Endothelial cell of umbilical vein (primary cell): ENCODE results near the gene TSPAN18. TPM values are rescaled to one million over a fixed set of nuclear protein-coding genes. Genes with fewer than 3 reads are reported as not detected.

ENCODE experiments used
- BruUV-seq: library from RNA; stranded (reverse); fragments of 400-500 nt; replicated peaks from 2 replicates; lab custom pipeline; 2021; lab: Mats Ljungman, UMichigan
- CTCF ChIA-PET: fragments of 300-600, 350-600 bp; sonication (Branson Sonifier 250); formaldehyde crosslinking; loops from one replicate; lab custom pipeline; 2021; ENCODE audit warnings: antibody characterized with exemption, inconsistent platforms; lab: Charles Lee
- POLR2A ChIA-PET: fragments of 300-600, 350-600 bp; sonication (Branson Sonifier 250); formaldehyde crosslinking; loops from one replicate; lab custom pipeline; 2021; ENCODE audit warnings: antibody characterized with exemption, inconsistent platforms; lab: Charles Lee
- DNase-seq: peaks from one replicate; pipeline ENCODE4 v3.0.0-alpha.2; 2011; ENCODE audit warnings: low read depth, low spot score
- FAIRE-seq: peaks from 2 replicates; lab custom pipeline; 2011; peaks lifted over from hg19 to GRCh38; lab: Jason Lieb, UNC
- H2AFZ ChIP-seq: 2 replicates; pipeline ENCODE4 v1.6.0; 2012; ENCODE audit warnings: low read depth, low read length, control low read depth, inconsistent platforms
- H3K27ac ChIP-seq: 2 replicates; pipeline ENCODE4 v1.5.1; 2011; ENCODE audit warnings: low read depth, mild to moderate bottlenecking, control low read depth, low read length, moderate library complexity; ENCODE audit not compliant: insufficient read depth
- H3K27me3 ChIP-seq, 2 experiments: 2 replicates each; pipeline versions ENCODE4 v1.6.0 to v1.6.1; 2011; ENCODE audit warnings: low read length in 2 of 2, mixed read lengths in 1 of 2; ENCODE audit not compliant: control insufficient read depth in 2 of 2, insufficient read depth in 2 of 2
- H3K36me3 ChIP-seq, 2 experiments: 2 replicates in 1 of 2; 3 replicates in 1 of 2; pipeline ENCODE4 v1.5.1; 2011; ENCODE audit warnings: low read length in 2 of 2, mild to moderate bottlenecking in 1 of 2, moderate library complexity in 1 of 2; ENCODE audit not compliant: control insufficient read depth in 2 of 2, insufficient read depth in 2 of 2; ENCODE audit errors: extremely low read depth in 1 of 2
- H3K4me1 ChIP-seq: 3 replicates; pipeline ENCODE4 v1.5.1; 2011; ENCODE audit warnings: mild to moderate bottlenecking, low read length; ENCODE audit not compliant: control insufficient read depth, insufficient read depth; ENCODE audit errors: extremely low read depth
- H3K4me2 ChIP-seq: 2 replicates; pipeline ENCODE4 v1.6.1; 2011; ENCODE audit warnings: low read length, control low read depth, mixed read lengths; ENCODE audit not compliant: insufficient read depth
- H3K4me3 ChIP-seq, 3 experiments: fragments of 200-600 bp in 1 of 3; sonication (generic), shearing (Covaris generic) in 1 of 3; replicated peaks in 1 of 3; 2 replicates each; pipeline ENCODE4 v1.5.1; 2011 to 2016; ENCODE audit warnings: control low read depth in 3 of 3, low read length in 3 of 3, mild to moderate bottlenecking in 2 of 3, inconsistent platforms in 1 of 3, low read depth in 1 of 3, moderate library complexity in 1 of 3; ENCODE audit not compliant: insufficient read depth in 1 of 3
- H3K79me2 ChIP-seq: 2 replicates; pipeline ENCODE4 v1.6.0; 2012; ENCODE audit warnings: low read length, inconsistent platforms; ENCODE audit not compliant: control insufficient read depth, insufficient read depth
- H3K9ac ChIP-seq: replicated peaks from 2 replicates; pipeline ENCODE3; 2011; ENCODE audit warnings: low read length, control low read depth; ENCODE audit not compliant: insufficient read depth; ENCODE audit errors: extremely low read depth
- H3K9me1 ChIP-seq: replicated peaks from 3 replicates; pipeline ENCODE4 v1.6.0; 2011; ENCODE audit warnings: mild to moderate bottlenecking, low read length; ENCODE audit not compliant: control insufficient read depth, insufficient read depth; ENCODE audit errors: extremely low read depth
- H3K9me3 ChIP-seq: replicated peaks from 2 replicates; pipeline ENCODE4 v1.5.1; 2012; ENCODE audit warnings: low read length, inconsistent platforms; ENCODE audit not compliant: control insufficient read depth, insufficient read depth
- H4K20me1 ChIP-seq: replicated peaks from 2 replicates; pipeline ENCODE3; 2011; ENCODE audit warnings: mild to moderate bottlenecking, low read length; ENCODE audit not compliant: control insufficient read depth, insufficient read depth; ENCODE audit errors: extremely low read depth
- CTCF ChIP-seq, 2 donors: IDR thresholded peaks; 1 replicate in 1 of 2; 2 replicates in 1 of 2; pipeline ENCODE4 v1.5.1; 2011; ENCODE audit warnings: low read length in 2 of 2, mild to moderate bottlenecking in 2 of 2, moderate library complexity in 2 of 2, control low read depth in 1 of 2, inconsistent platforms in 1 of 2, low read depth in 1 of 2; ENCODE audit not compliant: insufficient read depth in 1 of 2; ENCODE audit errors: extremely low read depth in 1 of 2
- EZH2 ChIP-seq: IDR thresholded peaks from 2 replicates; pipeline ENCODE4 v1.6.1; 2012; ENCODE audit warnings: borderline replicate concordance, low read depth, mild to moderate bottlenecking, moderate library complexity, low read length, inconsistent platforms; ENCODE audit not compliant: severe bottlenecking
- FOS ChIP-seq: IDR thresholded peaks from 2 replicates; pipeline ENCODE4 v1.6.1; 2011; ENCODE audit warnings: mild to moderate bottlenecking, low read length, moderate library complexity, borderline replicate concordance; ENCODE audit not compliant: insufficient read depth
- GATA2 ChIP-seq: IDR thresholded peaks from 2 replicates; pipeline ENCODE4 v1.7.0; 2011; ENCODE audit warnings: low read depth, mild to moderate bottlenecking, moderate library complexity, mixed read lengths, low read length; ENCODE audit not compliant: insufficient read length, insufficient read depth
- JUN ChIP-seq: IDR thresholded peaks from 2 replicates; pipeline ENCODE4 v1.6.1; 2011; ENCODE audit warnings: borderline replicate concordance, low read depth; ENCODE audit not compliant: insufficient read length, insufficient read depth
- MAX ChIP-seq: IDR thresholded peaks from 2 replicates; pipeline ENCODE4 v1.6.1; 2011; ENCODE audit not compliant: insufficient read depth, insufficient read length
- MYC ChIP-seq: IDR thresholded peaks from one replicate; pipeline ENCODE4 v1.6.1; 2011; ENCODE audit warnings: mild to moderate bottlenecking, low read depth, low read length
- POLR2A ChIP-seq: IDR thresholded peaks from 2 replicates; pipeline ENCODE4 v1.6.1; 2012; ENCODE audit warnings: low read depth, mild to moderate bottlenecking, control low read depth, low read length
- POLR2AphosphoS5 ChIP-seq: IDR thresholded peaks from 2 replicates; pipeline ENCODE4 v1.6.1; 2012; ENCODE audit warnings: low read depth, mild to moderate bottlenecking, control low read depth, low read length, moderate library complexity; ENCODE audit not compliant: insufficient read depth
- dilution Hi-C: fragments of 300-500 bp; cut with MboI; formaldehyde crosslinking; loops from one replicate; pipeline ENCODE4 v1.15.0; 2019; ENCODE audit warnings: low sequenced_read_pairs; ENCODE audit not compliant: extremely low pct_ligation_motif_present
- intact Hi-C: fragments of 100-400 bp; cut with micrococcal nuclease; formaldehyde crosslinking; loops from one replicate; pipeline ENCODE4 v1.10.0; 2022
- polyA plus RNA-seq, 4 experiments: library from polyadenylated mRNA; depleted of rRNA in 3 of 4; stranded (reverse) in 3 of 4; unstranded in 1 of 4; fragments of >200 nt; gene quantifications; 2 replicates each; pipeline versions ENCODE4 v1.2.1 to v1.2.3, GENCODE V29; 2011 to 2012; ENCODE audit warnings: missing spikeins in 1 of 4
- total RNA-seq: library from RNA; stranded (reverse); gene quantifications from 2 replicates; pipeline ENCODE4 v1.2.3, GENCODE V29; 2021

The TSPAN18 gene
- total and polyA plus RNA-seq, 2 donors (not counting 3 experiments of a cell fraction or from before 2014, with no cell fraction given) = 32.2 to 118 TPM

- Histone ChIP-seq H3K27ac (no peak overlapping the region), H3K79me2 (no peaks in the 10 kb centered on the region), H3K9me1 (no peaks in the 10 kb centered on the region), H3K4me1 (peaks cover 14% of the 10 kb centered on the region), H4K20me1 (no peaks in the 10 kb centered on the region), H3K4me2 (no peak overlapping the region), H3K4me3 (no peak overlapping the region), H3K9ac (no peak overlapping the region), H2AFZ (no peak overlapping the region), H3K9me3 (no peaks in the 10 kb centered on the region), H3K36me3 (no peaks in the 10 kb centered on the region), H3K27me3 (no peaks in the 10 kb centered on the region)
- TF ChIP-seq POLR2A (no peak), GATA2 (no peak), EZH2 (no peak), MAX (no peak), FOS (no peak), MYC (no peak), CTCF (IDR thresholded peaks at IDR 0.05; ENCODE audit: extremely low read depth in 1 of 2, insufficient read depth in 1 of 2, low read depth in 1 of 2, low read length in 2 of 2) (no peak), POLR2AphosphoS5 (no peak), JUN (no peak)
- dilution Hi-C loops (no loop called here), intact Hi-C loops (loop anchor here (5.0 kb wide), 1 partner anchor 73 kb away; no protein-coding TSS in a partner anchor)
- no TSS peak for BruUV-seq
- DNase-seq (no peak), FAIRE-seq (no peak)
- CTCF ChIA-PET = interaction anchor here (1.2 to 1.3 kb wide), 2 partner anchors 37 to 202 kb away, joined by 3 to 4 read pairs; no protein-coding TSS in a partner anchor
- POLR2A ChIA-PET = no interaction called here
Observed at GRCh38 chr11:44860346-44860745, 133.6 kb downstream of the TSPAN18 start.
